Gastroesophageal sphincter (tissue), 4 donors: ENCODE data around the gene MTMR2. TPM values are rescaled to one million over a fixed set of nuclear protein-coding genes. Genes with fewer than 3 reads are reported as not detected.
"Not testable (repeated sequence)": the region's sequence is repeated elsewhere in the genome, so short reads cannot be mapped to it uniquely, and the experiment has no call there.

Source experiments
- ATAC-seq: fragments of 150-250 bp; one replicate; pipeline ENCODE4 v1.9.1; 2016; ENCODE audit warnings: mild to moderate bottlenecking, moderate library complexity
- H3K27ac ChIP-seq, 4 donors: fragments of 200-600 bp; sonication (generic) in 3 of 4; 1 replicate in 3 of 4; 2 replicates in 1 of 4; pipeline ENCODE4 v1.5.1; 2016 to 2019
- H3K27me3 ChIP-seq: fragments of 200-600 bp; sonication (generic); one replicate; pipeline ENCODE4 v1.5.1; 2019
- H3K36me3 ChIP-seq, 2 donors: fragments of 200-600 bp; sonication (generic); one replicate each; pipeline ENCODE4 v1.5.1; 2019; ENCODE audit warnings: control low read depth in 1 of 2
- H3K4me1 ChIP-seq, 3 donors: fragments of 200-600 bp; sonication (generic); 1 replicate in 2 of 3; 2 replicates in 1 of 3; pipeline ENCODE4 v1.5.1; 2016 to 2019; ENCODE audit warnings: control low read depth in 2 of 3
- H3K4me3 ChIP-seq, 2 donors: fragments of 200-600 bp; sonication (generic); one replicate each; pipeline ENCODE4 v1.5.1; 2019; ENCODE audit warnings: mild to moderate bottlenecking in 1 of 2, moderate library complexity in 1 of 2
- H3K9me3 ChIP-seq, 3 donors: fragments of 200-600 bp; sonication (generic); one replicate each; pipeline ENCODE4 v1.5.1; 2017 to 2019; ENCODE audit warnings: control low read depth in 2 of 3
- EP300 ChIP-seq: sonication (generic); formaldehyde crosslinking; IDR thresholded peaks from one replicate; pipeline ENCODE4 v1.6.1; 2017; ENCODE audit warnings: antibody characterized with exemption, mild to moderate bottlenecking
- POLR2A ChIP-seq, 2 donors: fragments of 450-650 bp; IDR thresholded peaks; one replicate each; pipeline ENCODE4 v1.6.1; 2017; ENCODE audit warnings: antibody characterized with exemption in 2 of 2, mild to moderate bottlenecking in 2 of 2, moderate library complexity in 1 of 2
- POLR2AphosphoS5 ChIP-seq: sonication (generic); formaldehyde crosslinking; IDR thresholded peaks from one replicate; pipeline ENCODE4 v1.6.1; 2017; ENCODE audit warnings: antibody characterized with exemption
- WGBS, 2 donors: methylation state at CpG; one replicate each; pipeline ENCODE4 v1.1.5; 2018; ENCODE audit warnings: low coverage in 1 of 2; 5-methylcytosine and 5-hydroxymethylcytosine counted together
- total RNA-seq, 4 donors: library from RNA; depleted of rRNA; stranded (reverse); fragments of >200 nt; gene quantifications; one replicate each; pipeline ENCODE4 v1.1.0, GENCODE V29; 2016
- TF ChIP-seq, protein P1 (sequence below), 4 experiments: fragments of 200-600 bp in 2 of 4; fragments of 450-650 bp in 2 of 4; sonication (generic) in 1 of 4; IDR thresholded peaks; one replicate each; pipeline ENCODE4 v1.5.1; 2017 to 2019; ENCODE audit warnings: antibody characterized with exemption in 4 of 4, mild to moderate bottlenecking in 2 of 4, moderate library complexity in 2 of 4

Gene MTMR2
- total RNA-seq, 4 donors from 2014 or later = 26.0 to 36.4 (median 34.7) TPM

DNA sequence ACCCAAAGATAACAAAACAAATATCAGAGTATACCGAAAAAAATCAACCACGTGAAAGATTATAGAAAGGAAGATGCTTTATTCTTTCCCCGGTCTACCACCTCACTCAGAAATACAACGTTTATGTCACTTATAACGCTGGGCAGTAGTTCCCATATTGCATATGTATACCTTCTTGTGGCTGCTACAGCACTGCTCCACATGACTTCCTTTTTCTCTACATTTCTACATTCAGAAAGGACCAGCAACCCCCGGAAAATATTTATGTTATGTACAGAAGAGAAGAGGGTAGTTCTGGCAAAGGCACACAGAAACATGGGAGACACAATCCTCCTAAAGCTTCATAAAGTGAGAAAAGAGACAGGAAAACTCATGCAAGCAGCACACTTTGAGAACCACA, 56.8 kb downstream of the MTMR2 start:
- peaks cover 0 to 12% of the 10 kb centered on the region in 2 donors for H3K36me3 ChIP-seq
- H3K27me3 ChIP-seq = no peaks in the 10 kb centered on the region
- no peak for ATAC-seq

DNA sequence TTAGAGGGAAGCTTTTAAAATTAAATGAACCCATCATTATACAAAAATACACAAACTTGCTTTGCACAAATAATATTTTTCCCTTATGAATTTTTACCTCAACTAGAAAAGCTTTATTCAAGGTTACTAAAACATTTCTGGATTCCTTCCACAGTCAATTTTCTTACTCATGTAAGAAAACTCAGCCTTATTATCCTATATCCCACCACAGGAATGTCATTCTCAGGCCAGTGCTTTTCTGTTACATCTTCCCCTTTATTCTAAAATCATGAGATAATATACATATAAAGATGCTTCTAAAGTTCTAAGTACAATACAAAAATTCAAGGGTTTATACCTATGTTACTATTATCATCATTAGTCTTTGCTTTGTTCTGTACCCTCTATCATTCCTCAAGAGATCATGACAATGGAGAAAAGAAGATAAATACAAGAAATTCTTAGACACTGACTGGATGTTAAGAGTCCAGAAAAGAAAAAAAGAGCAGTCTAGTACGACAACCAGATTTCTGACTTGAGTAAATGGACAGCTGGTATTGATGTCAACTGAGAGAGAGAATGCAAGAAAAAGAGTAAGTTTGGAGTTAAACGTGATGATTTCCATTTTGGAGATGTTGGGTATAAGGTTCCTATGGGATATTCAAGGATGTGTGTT, 60.3 kb downstream of the MTMR2 start:
- Histone ChIP-seq H3K36me3 (peaks cover 0 to 46% of the 10 kb centered on the region in 2 donors), H3K27ac (no peak overlapping the region), H3K9me3 (no peaks in the 10 kb centered on the region), H3K4me3 (no peak overlapping the region), H3K27me3 (no peaks in the 10 kb centered on the region), H3K4me1 (no peaks in the 10 kb centered on the region)
- 92 to 100% methylated on average over 1 to 2 of the region's 2 CpGs for WGBS, 2 donors
- ATAC-seq = no peak
- TF ChIP-seq POLR2AphosphoS5 (no peak), EP300 (no peak), POLR2A (IDR thresholded peaks at IDR 0.05) (no peak)
- TF ChIP-seq, protein P1, sequence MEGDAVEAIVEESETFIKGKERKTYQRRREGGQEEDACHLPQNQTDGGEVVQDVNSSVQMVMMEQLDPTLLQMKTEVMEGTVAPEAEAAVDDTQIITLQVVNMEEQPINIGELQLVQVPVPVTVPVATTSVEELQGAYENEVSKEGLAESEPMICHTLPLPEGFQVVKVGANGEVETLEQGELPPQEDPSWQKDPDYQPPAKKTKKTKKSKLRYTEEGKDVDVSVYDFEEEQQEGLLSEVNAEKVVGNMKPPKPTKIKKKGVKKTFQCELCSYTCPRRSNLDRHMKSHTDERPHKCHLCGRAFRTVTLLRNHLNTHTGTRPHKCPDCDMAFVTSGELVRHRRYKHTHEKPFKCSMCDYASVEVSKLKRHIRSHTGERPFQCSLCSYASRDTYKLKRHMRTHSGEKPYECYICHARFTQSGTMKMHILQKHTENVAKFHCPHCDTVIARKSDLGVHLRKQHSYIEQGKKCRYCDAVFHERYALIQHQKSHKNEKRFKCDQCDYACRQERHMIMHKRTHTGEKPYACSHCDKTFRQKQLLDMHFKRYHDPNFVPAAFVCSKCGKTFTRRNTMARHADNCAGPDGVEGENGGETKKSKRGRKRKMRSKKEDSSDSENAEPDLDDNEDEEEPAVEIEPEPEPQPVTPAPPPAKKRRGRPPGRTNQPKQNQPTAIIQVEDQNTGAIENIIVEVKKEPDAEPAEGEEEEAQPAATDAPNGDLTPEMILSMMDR (IDR thresholded peaks at IDR 0.05) = no peak

More for the DNA sequence above, 56.8 kb downstream of the MTMR2 start:
- Histone ChIP-seq H3K4me1 (no peaks in the 10 kb centered on the region), H3K9me3 (no peaks in the 10 kb centered on the region), H3K4me3 (no peak overlapping the region), H3K27ac (no peak overlapping the region)
- TF ChIP-seq POLR2AphosphoS5 (no peak), POLR2A (IDR thresholded peaks at IDR 0.05) (no peak)
- 88 to 90% methylated on average over 6 of the region's 6 CpGs for WGBS, 2 donors

DNA sequence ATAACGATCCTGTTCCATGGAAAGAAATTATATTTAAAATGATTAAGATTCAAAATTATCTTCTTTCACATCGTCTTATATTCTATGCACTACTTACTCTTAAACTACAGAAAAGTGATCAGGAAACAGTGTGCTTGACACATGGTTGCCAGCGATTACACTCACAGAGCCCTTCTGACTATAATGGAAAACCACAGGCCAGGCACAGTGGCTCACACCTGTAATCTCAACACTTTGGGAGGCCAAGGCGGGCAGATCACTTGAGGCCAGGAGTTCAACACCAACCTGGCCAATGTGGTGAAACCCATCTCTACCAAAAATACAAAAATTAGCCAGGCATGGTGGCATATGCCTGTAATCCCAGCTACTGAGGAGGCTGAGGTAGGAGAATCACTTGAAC, 63.9 kb downstream of the MTMR2 start:
- not testable (repeated sequence) for H3K27me3 ChIP-seq, ATAC-seq, H3K27ac ChIP-seq, H3K4me1 ChIP-seq, H3K4me3 ChIP-seq, H3K9me3 ChIP-seq
- 86 to 91% methylated on average over 3 of the region's 4 CpGs for WGBS, 2 donors
- peaks cover 0 to 67% of the 10 kb centered on the region in 2 donors for H3K36me3 ChIP-seq

DNA sequence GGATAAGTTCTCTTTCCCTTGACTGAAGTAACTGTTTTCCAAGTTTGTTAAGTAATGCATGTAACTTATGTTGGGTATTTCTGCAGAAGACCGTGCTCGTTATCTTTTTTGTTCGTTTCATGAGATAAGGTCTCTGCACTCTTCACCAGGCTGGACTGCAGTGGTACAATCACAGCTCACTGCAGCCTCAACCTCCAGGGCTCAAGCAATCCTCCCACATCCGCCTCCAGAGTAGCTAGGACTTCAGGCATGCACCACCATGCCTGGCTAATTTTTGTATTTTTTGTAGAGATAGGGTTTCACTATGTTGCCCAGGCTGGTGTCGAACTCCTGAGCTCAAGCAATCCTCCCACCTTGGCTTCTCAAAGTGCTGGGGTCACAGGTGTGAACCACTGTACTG, 69.5 kb downstream of the MTMR2 start:
- H3K4me1 ChIP-seq = peaks cover 0 to 10% (median 2%) of the 10 kb centered on the region in 3 donors
- H3K27me3 ChIP-seq, ATAC-seq, H3K9me3 ChIP-seq, H3K27ac ChIP-seq, H3K4me3 ChIP-seq: not testable (repeated sequence)
- H3K36me3 ChIP-seq = peaks cover 0 to 63% of the 10 kb centered on the region in 2 donors
- WGBS, 2 donors = 88 to 92% methylated on average over 3 to 5 of the region's 5 CpGs

DNA sequence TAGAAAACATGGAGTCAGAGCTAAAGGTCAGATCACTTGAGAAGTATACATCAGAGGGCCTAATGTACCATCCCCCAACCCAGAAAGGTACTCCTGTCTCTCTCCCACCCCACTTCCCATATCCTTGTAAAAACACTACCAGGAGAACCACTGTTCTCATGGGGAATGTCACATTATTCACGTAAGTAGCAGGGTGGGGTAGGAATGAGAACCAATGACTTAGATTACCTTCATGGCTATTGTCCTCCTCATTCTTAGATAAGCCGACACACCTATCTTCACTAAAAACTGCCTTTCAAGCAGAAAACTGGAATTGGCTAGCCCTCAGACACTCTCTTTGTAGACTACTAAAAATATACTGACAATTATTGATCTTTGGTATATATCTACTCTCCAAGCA, 70.0 kb downstream of the MTMR2 start:
- WGBS, 2 donors = 89 to 92% methylated on average over 2 of the region's 2 CpGs
- Histone ChIP-seq H3K4me1 (peaks cover 0 to 15% (median 2%) of the 10 kb centered on the region in 3 donors), H3K27ac (no peak overlapping the region), H3K9me3 (no peaks in the 10 kb centered on the region), H3K36me3 (peaks cover 0 to 60% of the 10 kb centered on the region in 2 donors), H3K27me3 (no peaks in the 10 kb centered on the region), H3K4me3 (no peak overlapping the region)
- TF ChIP-seq POLR2AphosphoS5 (no peak), EP300 (no peak), POLR2A (IDR thresholded peaks at IDR 0.05) (no peak)
- TF ChIP-seq, protein P1 (IDR thresholded peaks at IDR 0.05) = no peak
- no peak for ATAC-seq

DNA sequence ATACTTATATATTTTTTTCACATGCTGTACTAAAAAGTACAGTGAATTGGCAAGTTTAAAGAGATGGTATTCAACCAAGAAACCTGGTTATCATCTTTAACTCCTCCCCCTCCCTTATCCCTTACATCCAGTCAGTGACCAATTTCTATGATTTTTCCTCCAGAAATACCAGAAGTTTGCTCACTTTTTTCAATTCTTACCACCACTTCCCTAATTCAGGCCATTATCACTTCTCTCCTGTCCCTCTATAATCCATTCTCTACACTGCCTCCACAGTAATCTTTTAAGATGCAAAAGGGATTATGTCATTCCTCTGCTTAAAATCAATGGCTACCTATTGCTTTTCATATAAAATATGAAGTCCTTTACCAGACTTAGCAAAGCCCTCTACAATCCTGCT, 70.8 kb downstream of the MTMR2 start:
- Histone ChIP-seq H3K9me3 (no peaks in the 10 kb centered on the region), H3K36me3 (peaks cover 0 to 55% of the 10 kb centered on the region in 2 donors), H3K4me1 (peaks cover 0 to 17% (median 2%) of the 10 kb centered on the region in 3 donors), H3K27ac (no peak overlapping the region), H3K27me3 (no peaks in the 10 kb centered on the region), H3K4me3 (no peak overlapping the region)
- no peak for TF ChIP-seq POLR2A (IDR thresholded peaks at IDR 0.05)
- TF ChIP-seq, protein P1 (IDR thresholded peaks at IDR 0.05) = no peak
- no peak for TF ChIP-seq POLR2AphosphoS5
- no peak for TF ChIP-seq EP300
- no peak for ATAC-seq
